GM21360 (cell line): ENCODE results near the gene CENPO.

Source experiments
- ATAC-seq: cut with Tn5 transposase; IDR thresholded peaks from one replicate; pipeline ENCODE4 v1.9.1; 2021; ENCODE audit warnings: mild to moderate bottlenecking, moderate library complexity; ENCODE audit not compliant: unreplicated experiment

The CENPO gene

DNA sequence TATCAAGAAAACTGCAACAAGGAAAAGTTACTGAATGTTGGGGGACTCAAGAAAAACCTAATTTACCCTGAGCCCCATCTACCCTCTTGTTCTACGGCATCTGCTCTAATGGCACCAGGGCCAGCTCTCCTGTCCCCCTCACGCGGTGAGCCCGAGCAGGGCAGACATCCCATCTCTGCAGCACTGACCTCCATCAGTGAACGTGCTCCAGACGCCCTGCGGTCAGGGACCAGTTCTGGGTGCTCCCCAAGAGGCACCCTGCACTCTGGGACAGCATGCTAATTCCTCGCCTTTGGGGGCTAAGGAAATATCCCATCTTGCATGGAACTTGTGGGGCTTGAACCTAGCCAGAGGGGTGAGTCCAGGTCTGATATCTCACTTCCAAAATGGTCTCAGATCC lies 43.0 kb downstream of the CENPO start:
- ATAC-seq, result no peak

- ATAC-seq, result no peak
Observed at GRCh38 chr2:24836706-24837105, 43.5 kb downstream of the CENPO start.

DNA sequence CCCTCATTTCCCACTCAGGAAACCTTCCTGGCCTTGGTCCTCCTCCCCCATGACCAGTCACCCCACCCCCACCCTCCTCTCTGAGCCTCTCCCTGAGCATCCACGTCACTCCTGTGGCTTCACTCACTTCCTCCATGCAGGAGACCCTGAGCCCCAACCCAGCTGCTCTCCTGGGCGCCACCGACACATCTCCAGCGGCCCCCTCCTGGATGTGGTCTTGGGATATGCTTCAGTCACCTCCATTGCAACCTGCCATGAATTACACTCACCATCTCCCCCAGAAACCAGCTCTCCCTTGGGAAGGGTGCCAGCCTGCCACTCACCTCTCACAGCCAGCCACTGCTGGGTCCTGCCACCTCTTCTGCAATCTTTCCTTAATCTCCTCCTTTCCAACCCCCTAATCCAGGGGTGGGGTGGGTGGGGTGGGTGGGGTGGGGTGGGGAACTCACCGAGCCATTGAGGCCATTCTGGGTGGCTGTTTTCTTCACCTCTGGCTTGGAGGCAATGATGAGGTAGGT lies 44.8 kb downstream of the CENPO start:
- ATAC-seq, result no peak

DNA sequence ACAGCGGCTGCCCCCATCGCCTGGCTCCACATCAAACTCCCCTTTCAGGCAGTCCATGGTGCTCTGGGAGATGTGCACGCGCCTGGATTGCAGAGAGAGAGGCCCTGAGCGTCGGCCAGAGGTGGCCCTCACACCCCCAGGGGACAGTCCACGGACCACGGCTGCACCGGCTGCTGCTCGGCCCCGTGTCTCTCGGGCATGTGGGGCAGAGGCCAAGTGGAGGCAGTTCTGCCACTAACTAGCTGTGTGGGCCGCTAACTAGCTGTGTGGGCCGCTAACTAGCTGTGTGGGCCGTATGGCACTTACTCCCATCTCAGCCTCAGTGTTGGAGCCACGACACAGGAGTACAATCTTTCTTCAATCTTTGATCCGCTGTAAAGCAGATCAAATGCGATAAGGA lies 45.3 kb downstream of the CENPO start:
- ATAC-seq, result no peak

DNA sequence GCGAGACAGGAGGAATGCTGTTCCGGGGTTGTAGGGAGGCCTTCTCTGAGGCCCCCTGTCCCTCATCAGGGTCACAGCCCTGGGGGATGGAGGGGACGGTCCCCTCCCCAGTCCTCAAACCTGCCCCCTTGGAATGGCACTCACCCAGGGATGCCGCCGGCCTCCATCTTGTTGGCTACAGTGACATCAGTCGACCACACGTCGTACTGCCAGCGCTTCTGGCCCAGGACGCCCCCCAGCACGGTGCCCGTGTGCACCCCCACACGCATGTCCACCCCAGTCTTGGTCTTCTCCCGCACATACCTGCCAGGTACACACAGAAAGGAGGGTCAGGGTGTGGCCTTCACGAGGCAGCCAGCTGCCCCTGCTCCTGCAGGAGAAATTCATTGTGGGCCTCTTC lies 46.5 kb downstream of the CENPO start:
- no peak for ATAC-seq

- ATAC-seq, result no peak
Observed at GRCh38 chr2:24840164-24840869, 47.1 kb downstream of the CENPO start.

GRCh38 chr2:24840962-24841945 lies 48.0 kb downstream of the CENPO start:
- no peak for ATAC-seq

DNA sequence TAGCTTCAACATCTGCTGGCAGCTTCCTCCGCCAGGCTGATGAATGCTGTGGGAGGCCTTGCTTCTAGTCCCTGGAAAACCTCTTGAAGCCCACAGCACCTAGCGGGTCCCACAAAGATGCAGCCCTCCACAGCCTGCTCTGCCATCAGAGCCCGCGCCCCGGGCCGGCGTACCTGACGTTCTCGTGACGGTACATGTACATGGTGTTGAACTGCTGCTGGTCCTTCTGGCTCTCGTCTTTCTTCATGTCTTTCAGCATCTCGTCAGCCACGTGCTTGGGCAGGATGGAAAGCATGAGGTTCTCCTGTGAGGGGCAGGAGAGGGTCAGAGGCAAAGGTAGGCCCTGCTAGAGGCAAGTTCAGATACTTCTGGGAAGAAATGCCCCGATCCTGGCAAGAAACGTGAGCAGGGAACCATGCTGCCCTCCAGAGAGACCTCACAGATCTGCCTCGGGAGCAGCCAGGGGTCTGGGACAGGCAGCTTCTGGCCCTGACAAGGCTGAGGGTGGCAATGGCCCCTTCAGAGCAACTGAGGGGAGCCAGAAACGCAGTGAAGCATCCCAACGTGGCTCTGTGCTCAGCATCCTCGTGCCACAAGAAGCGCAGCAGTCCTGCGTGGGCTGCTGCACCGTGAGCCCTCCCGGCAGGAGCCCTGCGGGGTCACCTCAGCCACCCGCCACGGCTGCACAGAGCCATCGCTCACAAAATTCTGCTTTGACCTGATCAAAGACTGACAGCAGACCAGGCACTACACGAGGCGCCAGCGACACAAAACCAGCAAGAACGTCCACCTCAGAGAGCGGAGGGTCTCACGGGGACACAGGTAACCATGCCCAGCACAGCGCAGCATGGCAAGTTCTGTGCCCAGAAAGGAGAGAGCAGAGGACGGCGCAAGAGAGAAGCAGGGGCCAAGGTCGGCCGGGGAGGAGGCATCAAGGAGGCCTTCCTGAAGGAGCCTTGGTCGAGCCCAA lies 49.1 kb downstream of the CENPO start:
- no peak for ATAC-seq

- ATAC-seq, result no peak
Observed at GRCh38 chr2:24843330-24843860, 50.2 kb downstream of the CENPO start.

DNA sequence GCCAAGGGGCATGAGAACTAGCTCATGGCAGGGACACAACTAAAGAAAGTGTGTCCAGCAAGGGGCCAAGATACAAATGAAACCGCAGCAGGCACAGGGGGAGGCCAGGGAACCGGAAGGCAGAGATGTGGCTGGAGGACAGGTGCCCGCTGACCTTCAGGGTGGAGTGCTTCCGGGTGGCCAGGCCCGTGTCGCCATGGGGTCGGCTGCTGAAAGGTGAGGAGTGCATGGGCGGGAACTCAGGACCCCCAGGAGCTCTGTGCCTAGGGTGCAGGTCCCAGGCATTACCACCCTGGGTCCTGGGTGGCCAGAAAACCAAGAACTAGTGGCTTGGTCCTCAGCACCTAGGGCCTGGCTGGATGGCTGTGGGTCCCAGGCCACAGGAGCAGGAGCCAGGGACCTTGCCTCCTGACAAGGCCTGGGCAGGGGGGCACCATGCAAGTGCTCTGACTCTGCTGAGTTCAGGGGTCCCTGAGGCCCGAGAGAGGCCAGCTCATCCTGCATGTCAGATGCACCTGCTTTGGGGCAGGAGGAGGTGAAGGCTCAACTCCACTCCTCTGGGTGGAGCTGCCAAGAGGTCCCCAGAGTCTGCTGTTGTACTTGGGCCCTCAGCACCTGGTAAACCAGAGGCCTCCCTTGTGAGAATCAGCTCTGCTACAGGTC lies 50.9 kb downstream of the CENPO start:
- no peak for ATAC-seq

DNA sequence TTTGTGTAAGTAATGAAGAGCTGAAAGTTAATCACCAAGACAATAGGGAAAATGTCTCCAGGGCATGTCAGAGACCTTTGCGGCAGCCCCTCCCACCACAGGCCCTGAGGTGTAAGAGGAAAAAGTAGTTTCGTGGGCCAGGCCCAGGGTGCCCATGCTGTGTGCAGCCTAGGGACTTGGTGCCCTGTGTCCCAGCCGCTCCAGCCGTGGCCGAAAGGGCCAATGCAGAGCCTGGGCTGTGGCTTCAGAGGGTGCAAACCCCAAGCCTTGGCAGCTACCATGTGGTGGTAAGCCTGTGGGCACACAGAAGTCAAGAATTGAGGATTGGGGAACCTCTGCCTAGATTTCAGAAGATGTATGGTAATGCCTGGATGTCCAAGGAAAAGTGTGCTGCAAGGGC lies 52.5 kb downstream of the CENPO start:
- no peak for ATAC-seq

DNA sequence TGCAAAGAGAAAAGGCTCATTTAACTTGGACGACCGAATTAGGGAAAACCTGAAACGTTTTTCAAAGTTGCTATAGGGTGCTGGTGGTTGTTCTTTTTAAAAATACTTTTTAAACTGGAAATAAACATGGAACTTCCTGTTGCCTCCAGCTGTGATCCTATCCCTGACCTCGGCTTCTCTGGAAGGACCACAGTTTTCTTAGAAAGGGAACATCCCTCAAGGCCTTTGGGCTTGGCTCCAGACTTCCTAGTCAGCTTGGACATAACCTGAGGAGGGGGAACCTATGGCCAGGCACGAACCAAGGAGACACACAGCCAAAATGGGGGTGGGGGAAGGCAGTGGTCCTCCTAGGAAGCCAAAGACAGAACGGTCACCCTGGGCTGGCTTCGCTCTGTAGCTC lies 57.7 kb downstream of the CENPO start:
- no peak for ATAC-seq

GRCh38 chr2:24852026-24852425 lies 58.8 kb downstream of the CENPO start:
- no peak for ATAC-seq

- ATAC-seq, result no peak
Observed at GRCh38 chr2:24852431-24853020, 59.3 kb downstream of the CENPO start.

DNA sequence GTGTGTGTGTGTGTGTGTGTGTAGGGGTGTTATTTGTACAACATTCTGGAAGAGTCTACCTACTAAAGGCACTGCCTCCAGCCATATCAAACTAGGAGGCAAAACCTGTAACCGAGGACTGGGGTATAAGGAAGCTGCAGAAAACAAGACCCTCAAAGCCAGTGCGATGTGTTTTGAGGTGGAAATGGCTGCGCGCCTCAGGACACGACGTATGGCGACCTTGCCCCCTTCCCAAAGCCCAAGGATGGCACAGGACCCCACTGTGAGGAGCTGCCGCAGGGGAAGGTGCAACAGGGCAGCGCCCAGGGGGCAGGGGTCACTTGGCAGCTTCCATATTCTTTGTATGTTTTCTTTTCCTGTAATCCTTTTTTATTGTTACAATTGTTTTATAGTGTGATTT lies 59.8 kb downstream of the CENPO start:
- no peak for ATAC-seq

DNA sequence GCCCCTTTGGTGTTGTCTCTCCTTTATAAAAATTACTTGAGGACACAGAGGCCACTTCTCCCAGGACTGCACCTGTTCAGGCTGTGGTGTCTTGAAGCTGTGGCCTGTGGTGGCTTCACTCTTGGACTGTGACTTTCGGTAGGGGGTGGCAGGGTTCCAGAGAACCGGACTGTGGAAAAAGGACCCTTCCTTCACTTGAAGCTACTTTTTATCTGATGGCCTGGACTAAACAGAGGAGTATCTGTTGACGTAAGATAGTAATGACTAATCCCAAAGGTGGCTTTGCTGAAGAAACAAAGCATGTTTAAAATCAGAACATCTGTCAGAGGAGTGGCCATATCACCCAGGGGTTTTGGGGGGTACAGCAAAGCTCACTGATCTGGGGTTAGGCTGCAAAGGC lies 60.8 kb downstream of the CENPO start:
- no peak for ATAC-seq

GRCh38 chr2:24855022-24855622 lies 61.9 kb downstream of the CENPO start:
- no peak for ATAC-seq

- no peak for ATAC-seq
Observed at GRCh38 chr2:24855726-24856125, 62.5 kb downstream of the CENPO start.

DNA sequence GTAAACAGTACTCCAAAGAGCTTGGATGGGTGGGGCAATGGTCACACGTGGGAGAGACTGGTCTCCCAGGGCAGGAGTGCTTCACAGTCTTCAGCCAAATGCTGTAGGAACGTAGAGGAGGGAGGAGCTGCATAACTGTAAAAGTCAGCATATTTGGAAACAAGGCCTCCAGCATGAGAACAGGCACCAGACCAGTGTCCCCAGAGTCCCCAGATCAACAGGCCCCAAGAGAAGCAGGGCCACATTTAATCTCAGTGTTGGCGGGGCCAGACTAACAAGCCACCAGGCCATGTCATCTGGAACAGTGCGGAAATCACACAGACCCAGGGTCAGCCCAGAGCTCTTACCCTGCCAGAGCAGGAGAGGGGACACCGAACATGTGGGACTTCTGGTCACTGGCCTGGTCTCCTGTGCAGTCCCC lies 63.6 kb downstream of the CENPO start:
- no peak for ATAC-seq
